Measurements from ENCODE around the gene PAPPA2.

Gene PAPPA2

GRCh38 chr1:176852124-176852523, 389.1 kb downstream of the PAPPA2 start:
- no peaks in the 10 kb centered on the region for H3K4me1 ChIP-seq (ENCODE audit: low read length)
- no peak for TF ChIP-seq EZH2phosphoT487 (IDR thresholded peaks at IDR 0.05; ENCODE audit: low read length)
- no peaks in the 10 kb centered on the region for H3K27me3 ChIP-seq (replicated peaks; ENCODE audit: insufficient read depth, low read length)
- H3F3A ChIP-seq (ENCODE audit: insufficient read depth, low read length): no peaks in the 10 kb centered on the region
- H3K9ac ChIP-seq (ENCODE audit: low read length): no peak overlapping the region
- no peaks in the 10 kb centered on the region for H3K9me2 ChIP-seq (replicated peaks; ENCODE audit: insufficient read depth, low read length)
- H3K4me3 ChIP-seq (ENCODE audit: low read length): no peak overlapping the region
- no peak overlapping the region for H2AFZ ChIP-seq (ENCODE audit: low read length)
- no peak for DNase-seq
- H3K4me2 ChIP-seq (ENCODE audit: low read depth, low read length): no peak overlapping the region
- H3K27ac ChIP-seq (ENCODE audit: low read length): no peak overlapping the region
- no peaks in the 10 kb centered on the region for H3K36me3 ChIP-seq (replicated peaks; ENCODE audit: insufficient read depth, low read length)
- H4K20me1 ChIP-seq (ENCODE audit: insufficient read depth, low read length): no peaks in the 10 kb centered on the region
- H3K79me2 ChIP-seq (ENCODE audit: low read length): no peaks in the 10 kb centered on the region
- H3K9me3 ChIP-seq (replicated peaks; ENCODE audit: insufficient read depth, low read length): no peaks in the 10 kb centered on the region

- no peaks in the 10 kb centered on the region for H3K79me2 ChIP-seq (ENCODE audit: low read length)
- H4K20me1 ChIP-seq (ENCODE audit: insufficient read depth, low read length): no peaks in the 10 kb centered on the region
- no peak for TF ChIP-seq EZH2 (optimal IDR thresholded peaks at IDR 0.05; ENCODE audit: low read depth, low read length)
- TF ChIP-seq, protein P1, sequence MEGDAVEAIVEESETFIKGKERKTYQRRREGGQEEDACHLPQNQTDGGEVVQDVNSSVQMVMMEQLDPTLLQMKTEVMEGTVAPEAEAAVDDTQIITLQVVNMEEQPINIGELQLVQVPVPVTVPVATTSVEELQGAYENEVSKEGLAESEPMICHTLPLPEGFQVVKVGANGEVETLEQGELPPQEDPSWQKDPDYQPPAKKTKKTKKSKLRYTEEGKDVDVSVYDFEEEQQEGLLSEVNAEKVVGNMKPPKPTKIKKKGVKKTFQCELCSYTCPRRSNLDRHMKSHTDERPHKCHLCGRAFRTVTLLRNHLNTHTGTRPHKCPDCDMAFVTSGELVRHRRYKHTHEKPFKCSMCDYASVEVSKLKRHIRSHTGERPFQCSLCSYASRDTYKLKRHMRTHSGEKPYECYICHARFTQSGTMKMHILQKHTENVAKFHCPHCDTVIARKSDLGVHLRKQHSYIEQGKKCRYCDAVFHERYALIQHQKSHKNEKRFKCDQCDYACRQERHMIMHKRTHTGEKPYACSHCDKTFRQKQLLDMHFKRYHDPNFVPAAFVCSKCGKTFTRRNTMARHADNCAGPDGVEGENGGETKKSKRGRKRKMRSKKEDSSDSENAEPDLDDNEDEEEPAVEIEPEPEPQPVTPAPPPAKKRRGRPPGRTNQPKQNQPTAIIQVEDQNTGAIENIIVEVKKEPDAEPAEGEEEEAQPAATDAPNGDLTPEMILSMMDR (IDR thresholded peaks at IDR 0.05; ENCODE audit: low read length): no peak
- TF ChIP-seq EZH2phosphoT487 (IDR thresholded peaks at IDR 0.05; ENCODE audit: low read length): no peak
- no peak overlapping the region for H2AFZ ChIP-seq (ENCODE audit: low read length)
- no peaks in the 10 kb centered on the region for H3K4me1 ChIP-seq (ENCODE audit: low read length)
- H3K4me3 ChIP-seq (ENCODE audit: low read length): no peak overlapping the region
- H3K4me2 ChIP-seq (ENCODE audit: low read depth, low read length): no peak overlapping the region
- H3K27me3 ChIP-seq (replicated peaks; ENCODE audit: insufficient read depth, low read length): no peaks in the 10 kb centered on the region
- no peak overlapping the region for H3K9ac ChIP-seq (ENCODE audit: low read length)
- DNase-seq: no peak
- H3K27ac ChIP-seq (ENCODE audit: low read length): no peak overlapping the region
- H3K36me3 ChIP-seq (replicated peaks; ENCODE audit: insufficient read depth, low read length): no peaks in the 10 kb centered on the region
- no peaks in the 10 kb centered on the region for H3F3A ChIP-seq (ENCODE audit: insufficient read depth, low read length)
- H3K9me2 ChIP-seq (replicated peaks; ENCODE audit: insufficient read depth, low read length): no peaks in the 10 kb centered on the region
- H3K9me3 ChIP-seq (replicated peaks; ENCODE audit: insufficient read depth, low read length): no peaks in the 10 kb centered on the region
Measured at GRCh38 chr1:176853503-176853902, 390.5 kb downstream of the PAPPA2 start.

- no peak overlapping the region for H3K9ac ChIP-seq (ENCODE audit: low read length)
- H3K9me3 ChIP-seq (replicated peaks; ENCODE audit: insufficient read depth, low read length): no peaks in the 10 kb centered on the region
- H3K4me1 ChIP-seq (ENCODE audit: low read length): no peaks in the 10 kb centered on the region
- DNase-seq: no peak
- H3K27me3 ChIP-seq (replicated peaks; ENCODE audit: insufficient read depth, low read length): no peaks in the 10 kb centered on the region
- H3K27ac ChIP-seq (ENCODE audit: low read length): no peak overlapping the region
- no peaks in the 10 kb centered on the region for H4K20me1 ChIP-seq (ENCODE audit: insufficient read depth, low read length)
- no peaks in the 10 kb centered on the region for H3K36me3 ChIP-seq (replicated peaks; ENCODE audit: insufficient read depth, low read length)
- H3F3A ChIP-seq (ENCODE audit: insufficient read depth, low read length): no peaks in the 10 kb centered on the region
- H3K4me2 ChIP-seq (ENCODE audit: low read depth, low read length): no peak overlapping the region
- H3K9me2 ChIP-seq (replicated peaks; ENCODE audit: insufficient read depth, low read length): no peaks in the 10 kb centered on the region
- H3K4me3 ChIP-seq (ENCODE audit: low read length): no peak overlapping the region
- TF ChIP-seq EZH2 (optimal IDR thresholded peaks at IDR 0.05; ENCODE audit: low read depth, low read length) (no peak), EZH2phosphoT487 (IDR thresholded peaks at IDR 0.05; ENCODE audit: low read length) (no peak)
- TF ChIP-seq, protein P1 (IDR thresholded peaks at IDR 0.05; ENCODE audit: low read length): no peak
- no peak overlapping the region for H2AFZ ChIP-seq (ENCODE audit: low read length)
- no peaks in the 10 kb centered on the region for H3K79me2 ChIP-seq (ENCODE audit: low read length)
Measured at GRCh38 chr1:176854121-176854520, 391.1 kb downstream of the PAPPA2 start.

GRCh38 chr1:176854758-176855745, 392.1 kb downstream of the PAPPA2 start:
- H3K27me3 ChIP-seq (replicated peaks; ENCODE audit: insufficient read depth, low read length): no peaks in the 10 kb centered on the region
- no peaks in the 10 kb centered on the region for H3K4me1 ChIP-seq (ENCODE audit: low read length)
- H2AFZ ChIP-seq (ENCODE audit: low read length): no peak overlapping the region
- H3K36me3 ChIP-seq (replicated peaks; ENCODE audit: insufficient read depth, low read length): no peaks in the 10 kb centered on the region
- no peaks in the 10 kb centered on the region for H3K79me2 ChIP-seq (ENCODE audit: low read length)
- H3F3A ChIP-seq (ENCODE audit: insufficient read depth, low read length): no peaks in the 10 kb centered on the region
- no peaks in the 10 kb centered on the region for H3K9me3 ChIP-seq (replicated peaks; ENCODE audit: insufficient read depth, low read length)
- H3K27ac ChIP-seq (ENCODE audit: low read length): no peak overlapping the region
- H3K4me2 ChIP-seq (ENCODE audit: low read depth, low read length): no peak overlapping the region
- no peaks in the 10 kb centered on the region for H4K20me1 ChIP-seq (ENCODE audit: insufficient read depth, low read length)
- no peak for TF ChIP-seq EZH2 (optimal IDR thresholded peaks at IDR 0.05; ENCODE audit: low read depth, low read length)
- TF ChIP-seq, protein P1 (IDR thresholded peaks at IDR 0.05; ENCODE audit: low read length): no peak
- TF ChIP-seq EZH2phosphoT487 (IDR thresholded peaks at IDR 0.05; ENCODE audit: low read length): no peak
- no peak for DNase-seq
- H3K9me2 ChIP-seq (replicated peaks; ENCODE audit: insufficient read depth, low read length): no peaks in the 10 kb centered on the region
- H3K4me3 ChIP-seq (ENCODE audit: low read length): no peak overlapping the region
- no peak overlapping the region for H3K9ac ChIP-seq (ENCODE audit: low read length)

Measured in MM.1S (cell line).